HFF-Myc (cell line): ENCODE data around the gene PDE4D.

Experiments used
- DNase-seq: peaks from one replicate; pipeline ENCODE4 v3.0.0-alpha.2; 2011; ENCODE audit warnings: low read depth; ENCODE audit errors: extremely low read depth
- H3K4me3 ChIP-seq: replicated peaks from 2 replicates; pipeline ENCODE4 v1.5.1; 2011; ENCODE audit warnings: low read depth, mild to moderate bottlenecking, control low read depth, low read length
- CTCF ChIP-seq: IDR thresholded peaks from 2 replicates; pipeline ENCODE4 v1.5.1; 2012; ENCODE audit warnings: mild to moderate bottlenecking, low read depth, low read length, control low read depth; ENCODE audit errors: missing control alignments

Gene PDE4D

GRCh38 chr5:59348189-59348588 is 545.3 kb downstream of the PDE4D start:
- H3K4me3 ChIP-seq, result no peak overlapping the region
- DNase-seq, result no peak
- TF ChIP-seq CTCF, result no peak

GRCh38 chr5:59346982-59347381 is 546.5 kb downstream of the PDE4D start:
- no peak overlapping the region for H3K4me3 ChIP-seq
- no peak for DNase-seq
- no peak for TF ChIP-seq CTCF

GRCh38 chr5:59346514-59346913 is 547.0 kb downstream of the PDE4D start:
- no peak overlapping the region for H3K4me3 ChIP-seq
- no peak for DNase-seq
- TF ChIP-seq CTCF, result no peak

- H3K4me3 ChIP-seq, result no peak overlapping the region
- DNase-seq, result no peak
- no peak for TF ChIP-seq CTCF
These were observed 551.3 kb downstream of the PDE4D start for GRCh38 chr5:59342181-59342580.

GRCh38 chr5:59341760-59342159 is 551.8 kb downstream of the PDE4D start:
- H3K4me3 ChIP-seq, result no peak overlapping the region
- no peak for DNase-seq
- TF ChIP-seq CTCF, result no peak

GRCh38 chr5:59341155-59341554 is 552.4 kb downstream of the PDE4D start:
- H3K4me3 ChIP-seq, result no peak overlapping the region
- DNase-seq, result no peak
- no peak for TF ChIP-seq CTCF

GRCh38 chr5:59340637-59341036 is 552.9 kb downstream of the PDE4D start:
- H3K4me3 ChIP-seq, result no peak overlapping the region
- no peak for TF ChIP-seq CTCF
- DNase-seq, result no peak
